NCI-H2171 (cell line): ENCODE data around the gene RNF215.
"Not testable (repeated sequence)": the region's sequence is repeated elsewhere in the genome, so short reads cannot be mapped to it uniquely, and the experiment has no call there.

Source experiments
- DNase-seq: peaks from one replicate; lab custom pipeline; 2025; lab: John Stamatoyannopoulos, UW

The RNF215 gene

GRCh38 chr22:30420347-30421125 lies 33.3 kb upstream of the RNF215 start:
- DNase-seq, result no peak

DNA sequence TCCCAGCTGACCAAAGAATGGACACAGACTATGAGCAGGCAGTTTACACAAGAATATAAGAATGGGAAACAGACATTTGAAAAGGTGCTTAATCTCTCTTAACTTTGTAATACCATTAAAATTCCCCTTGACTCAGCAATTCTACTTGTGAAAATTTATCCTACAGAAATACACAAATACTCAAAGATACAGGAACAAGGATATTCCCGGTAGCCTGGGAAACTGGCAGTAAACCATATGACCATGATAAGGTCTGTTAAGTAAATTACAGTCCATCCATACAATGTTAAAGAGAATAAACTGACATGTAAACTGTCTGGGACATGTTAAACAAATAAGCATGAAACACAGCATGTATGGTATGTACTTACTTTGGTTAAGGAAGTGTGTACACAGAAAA lies 29.6 kb upstream of the RNF215 start:
- DNase-seq, result no peak

- no peak for DNase-seq
These were observed 29.2 kb upstream of the RNF215 start for GRCh38 chr22:30416403-30416802.

GRCh38 chr22:30414525-30415047 lies 27.4 kb upstream of the RNF215 start:
- DNase-seq, result no peak

DNA sequence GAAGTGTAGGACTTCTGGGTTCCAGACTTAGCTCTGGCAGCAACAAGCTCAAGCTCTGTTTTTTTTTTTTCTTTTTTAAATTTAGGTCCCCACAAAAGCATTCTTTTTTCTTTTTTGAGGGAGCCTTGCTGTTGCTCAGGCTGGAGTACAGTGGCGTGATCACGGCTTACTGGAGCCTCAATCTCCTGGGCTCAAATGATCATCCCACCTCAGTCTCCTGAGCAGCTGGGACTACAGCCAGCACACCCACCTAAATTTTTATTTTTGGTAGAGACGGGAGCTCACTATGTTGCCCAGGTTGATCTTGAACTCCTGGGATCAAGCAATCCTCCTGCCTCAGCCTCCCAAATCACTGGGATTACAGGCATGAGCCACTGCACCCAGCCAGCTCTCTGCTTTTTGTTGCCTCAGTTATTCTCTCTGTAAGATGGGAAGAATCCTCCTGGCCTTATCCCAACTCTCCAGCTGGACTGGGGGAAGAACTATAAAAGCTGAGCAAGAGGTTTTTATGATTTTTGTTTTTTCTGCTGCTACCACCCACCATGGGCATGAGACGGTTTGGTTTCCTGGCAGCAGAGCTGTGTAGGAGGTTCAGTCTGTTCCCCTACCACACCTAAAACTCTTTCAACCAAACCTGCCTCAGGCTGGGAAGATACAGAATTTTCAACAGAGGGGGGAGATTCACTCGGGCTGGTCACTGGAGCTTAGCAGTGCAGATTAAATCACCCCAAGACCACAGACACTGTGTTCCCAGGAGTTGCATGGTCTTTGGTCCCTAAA lies 26.7 kb upstream of the RNF215 start:
- no peak for DNase-seq

DNA sequence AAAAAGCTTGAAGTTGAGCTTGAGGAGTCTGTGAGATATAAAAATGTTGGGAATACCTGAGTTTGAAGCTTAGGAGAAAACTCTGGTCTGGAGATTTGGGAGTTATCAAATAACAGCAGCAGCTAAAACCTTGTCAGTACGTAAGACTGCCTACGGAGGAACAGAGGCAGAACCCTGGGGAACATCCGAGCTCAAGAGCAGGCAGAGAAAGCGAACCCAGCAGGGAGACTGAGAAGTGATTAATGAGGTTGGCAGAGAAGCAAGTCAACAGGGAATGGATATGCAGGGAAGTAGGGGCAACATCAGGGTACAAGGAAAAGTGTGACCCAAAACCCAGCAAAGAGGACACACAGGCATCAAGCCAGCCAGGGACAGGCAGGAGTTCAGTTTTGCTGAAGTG lies 25.8 kb upstream of the RNF215 start:
- no peak for DNase-seq

- no peak for DNase-seq
These were observed 24.6 kb upstream of the RNF215 start for GRCh38 chr22:30411780-30412179.

GRCh38 chr22:30408388-30409102 lies 21.3 kb upstream of the RNF215 start:
- DNase-seq, result no peak

GRCh38 chr22:30406400-30406799 lies 19.2 kb upstream of the RNF215 start:
- DNase-seq, result no peak

DNA sequence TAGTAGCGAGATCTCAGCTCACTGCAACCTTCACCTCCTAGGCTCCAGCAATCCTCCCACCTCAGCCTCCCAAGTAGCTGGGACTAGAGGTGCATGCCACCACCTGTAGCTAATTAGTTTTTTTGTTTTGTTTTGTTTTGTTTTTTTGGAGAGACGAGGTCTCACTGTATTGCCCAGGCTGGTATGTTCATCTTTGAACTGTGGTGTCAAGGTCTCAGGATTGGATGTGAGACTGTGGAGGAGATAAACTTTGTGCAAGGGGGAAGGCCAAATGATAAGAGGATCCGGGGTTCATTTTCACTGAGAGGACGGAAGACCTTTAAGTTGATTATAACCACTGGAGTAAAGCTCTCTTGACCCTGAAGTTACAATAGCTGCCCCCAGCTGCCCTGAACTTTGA lies 18.5 kb upstream of the RNF215 start:
- DNase-seq, result no peak

DNA sequence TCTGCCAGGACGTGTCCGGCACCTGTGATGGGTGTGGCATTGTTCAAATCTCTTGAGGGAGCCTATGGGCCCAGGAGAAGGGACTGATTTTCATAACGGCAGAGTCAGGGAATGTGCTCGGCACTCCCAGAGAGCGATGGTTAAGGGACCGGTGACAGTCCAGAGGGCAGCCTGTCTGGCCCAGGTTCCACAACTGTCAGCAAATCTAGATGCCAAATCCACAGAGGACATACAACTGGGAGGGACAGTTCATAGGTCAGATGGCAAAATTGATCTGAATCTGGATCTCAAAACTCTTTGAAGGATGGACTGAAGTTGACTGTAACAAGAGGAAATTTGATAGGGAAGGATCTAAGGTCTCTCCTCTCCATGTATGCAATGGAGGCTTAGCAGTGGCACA lies 17.1 kb upstream of the RNF215 start:
- DNase-seq, result no peak

GRCh38 chr22:30402766-30403104 lies 15.5 kb upstream of the RNF215 start:
- not testable (repeated sequence) for DNase-seq

- no peak for DNase-seq
These were observed 15.0 kb upstream of the RNF215 start for GRCh38 chr22:30402028-30402765.

DNA sequence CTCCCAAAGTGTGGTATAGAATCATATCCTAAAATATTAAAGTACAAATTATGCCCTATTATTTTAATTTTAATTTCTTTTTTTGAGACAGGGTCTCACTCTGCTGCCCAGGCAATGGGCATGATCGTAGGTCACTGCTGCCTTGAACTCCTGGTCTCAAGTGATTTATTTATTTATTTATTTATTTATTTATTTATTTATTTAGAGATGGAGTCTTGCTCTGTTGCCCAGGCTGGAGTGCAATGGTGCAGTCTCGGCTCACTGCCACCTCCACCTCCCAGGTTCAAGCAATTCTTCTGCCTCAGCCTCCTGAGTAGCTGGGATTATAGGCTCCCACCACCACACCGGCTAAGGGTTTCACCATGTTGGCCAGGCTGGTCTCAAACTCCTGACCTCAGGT lies 13.8 kb upstream of the RNF215 start:
- DNase-seq, result not testable (repeated sequence)

DNA sequence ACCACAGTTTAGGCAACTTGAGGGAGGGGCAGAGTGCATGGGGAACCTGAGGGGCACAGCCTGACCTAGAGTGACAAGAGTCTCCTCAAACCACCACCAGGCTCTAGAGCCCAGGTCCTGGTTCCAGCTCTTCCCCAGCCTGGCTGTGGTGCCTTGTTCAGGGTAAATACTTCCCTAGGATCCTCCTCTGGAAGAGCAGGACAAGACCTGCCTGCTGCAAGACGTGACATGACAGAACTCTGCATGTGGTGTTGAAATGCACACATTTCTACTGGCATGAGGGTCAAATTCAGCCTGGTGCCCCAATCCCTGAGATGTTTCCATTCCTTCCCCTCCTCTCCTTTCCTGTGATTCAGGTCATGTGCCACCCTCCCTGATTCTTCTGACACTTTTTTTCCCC lies 12.9 kb upstream of the RNF215 start:
- DNase-seq, result no peak

- DNase-seq, result no peak
These were observed 12.5 kb upstream of the RNF215 start for GRCh38 chr22:30399718-30400117.

DNA sequence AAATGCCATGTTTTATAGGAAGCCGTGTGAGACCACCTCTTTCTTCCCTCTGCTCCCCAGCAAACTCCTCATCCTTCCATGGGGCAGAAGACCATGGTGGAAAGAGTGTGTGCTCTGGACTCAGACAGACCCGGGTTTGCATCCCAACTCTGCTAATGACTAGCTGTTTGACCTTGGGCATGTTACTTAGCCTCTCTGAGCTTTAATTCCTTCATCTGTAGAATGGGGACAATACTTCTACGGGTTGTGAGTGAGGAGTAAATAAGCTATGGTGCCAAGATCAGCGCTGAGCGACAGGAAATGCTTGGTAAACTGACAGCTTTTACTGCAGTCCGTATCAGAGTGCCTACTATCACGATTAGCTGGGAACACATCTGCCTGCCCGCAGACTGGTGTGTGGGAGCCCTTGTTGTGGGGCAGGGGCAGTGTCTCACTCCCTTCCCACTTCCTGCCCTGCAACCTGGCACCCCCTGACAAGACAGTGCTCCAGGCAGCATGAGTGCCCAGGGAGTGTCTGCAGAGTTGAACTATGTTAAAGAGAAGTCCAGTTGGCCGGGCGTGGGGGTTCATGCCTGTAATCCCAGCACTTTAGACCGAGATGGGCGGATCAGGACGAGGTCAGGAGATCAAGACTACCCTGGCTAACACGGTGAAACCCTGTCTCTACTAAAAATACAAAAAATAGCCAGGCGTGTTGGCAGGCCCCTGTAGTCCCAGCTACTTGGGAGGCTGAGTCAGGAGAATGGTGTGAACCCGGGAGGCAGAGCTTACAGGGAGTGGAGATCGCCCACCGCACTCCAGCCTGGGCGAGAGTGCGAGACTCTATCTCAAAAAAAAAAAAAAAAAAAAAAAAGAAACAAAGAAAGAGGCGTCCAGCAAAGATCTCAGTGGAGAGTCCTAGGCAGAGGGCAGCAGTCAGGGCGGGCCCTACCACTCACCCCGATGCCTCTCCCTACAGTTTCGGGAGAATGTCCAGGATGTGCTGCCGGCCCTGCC lies 11.8 kb upstream of the RNF215 start:
- DNase-seq, result no peak

DNA sequence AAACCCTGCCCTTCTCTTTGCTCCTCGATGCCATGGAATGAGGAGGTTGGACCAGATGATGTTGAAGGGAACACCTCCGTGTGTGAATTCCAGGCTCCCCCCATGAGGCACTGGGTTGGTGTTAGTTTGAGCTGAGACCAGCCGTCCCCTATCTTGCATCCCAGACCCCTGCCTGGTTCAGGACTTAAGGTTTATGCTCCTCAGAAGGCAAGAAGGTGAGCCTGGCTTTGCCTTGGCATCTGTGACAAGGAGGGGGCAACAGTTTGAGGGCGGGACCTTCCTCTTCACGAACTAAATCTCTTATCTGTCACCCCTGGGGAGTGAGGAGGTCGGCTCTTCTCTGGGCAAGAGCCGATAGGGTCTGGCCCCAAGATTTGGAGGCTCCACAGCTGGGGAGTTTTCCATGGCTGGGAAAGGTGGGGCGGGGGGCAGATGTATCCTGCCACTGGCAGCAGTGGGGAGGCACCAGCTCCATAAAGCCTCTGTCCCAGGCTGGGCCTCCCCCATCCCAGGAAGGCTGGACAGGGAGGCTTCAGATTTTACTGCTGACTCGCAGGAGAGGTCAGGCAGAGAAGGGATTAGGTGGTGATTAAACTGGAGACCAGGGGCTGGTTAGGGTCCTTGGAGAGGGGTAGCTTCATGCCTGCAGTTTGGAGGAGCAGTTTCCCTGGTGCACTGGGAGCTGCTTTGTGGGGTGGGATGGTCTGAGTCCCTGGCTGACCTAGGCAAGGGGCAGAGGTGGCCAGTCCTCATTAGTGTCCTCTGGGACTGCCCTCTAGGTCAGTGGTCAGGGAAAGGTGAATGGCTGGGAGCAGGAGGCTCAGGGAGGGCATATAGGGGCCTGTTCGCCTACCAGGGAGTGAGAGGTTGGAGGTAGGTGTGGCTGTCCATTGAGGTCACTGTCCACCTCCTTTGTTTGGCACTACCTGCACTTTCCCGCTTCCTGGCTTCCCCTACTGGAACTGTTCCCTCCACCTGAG lies 10.7 kb upstream of the RNF215 start:
- DNase-seq, result no peak

- peak; percentile 53 for DNase-seq
These were observed 9.9 kb upstream of the RNF215 start, which contains the start of gene SEC14L2 for GRCh38 chr22:30396871-30397655. SEC14L2 (plus strand) TSS chr22:30397018; CDS start chr22:30397117, 99 bp downstream.
